G401 (cell line): ENCODE results near the gene CARS1. TPM values are rescaled to one million over a fixed set of nuclear protein-coding genes. Genes with fewer than 3 reads are reported as not detected.

Experiments
- DNase-seq: peaks from one replicate; pipeline ENCODE4 v3.0.0-alpha.2; 2015; ENCODE audit warnings: low spot score
- in situ Hi-C: cut with HindIII; loops from 2 replicates; pipeline ENCODE4 v1.10.0; 2016; ENCODE audit warnings: low sequenced_read_pairs, mixed read lengths
- total RNA-seq: library from RNA; depleted of rRNA; stranded (reverse); fragments of >200 nt; shearing (Covaris generic); gene quantifications from 2 replicates; pipeline ENCODE4 v1.2.3, GENCODE V29; 2014

CARS1 gene
- total RNA-seq, 1 experiment from 2014 or later = 24.0 TPM

DNA sequence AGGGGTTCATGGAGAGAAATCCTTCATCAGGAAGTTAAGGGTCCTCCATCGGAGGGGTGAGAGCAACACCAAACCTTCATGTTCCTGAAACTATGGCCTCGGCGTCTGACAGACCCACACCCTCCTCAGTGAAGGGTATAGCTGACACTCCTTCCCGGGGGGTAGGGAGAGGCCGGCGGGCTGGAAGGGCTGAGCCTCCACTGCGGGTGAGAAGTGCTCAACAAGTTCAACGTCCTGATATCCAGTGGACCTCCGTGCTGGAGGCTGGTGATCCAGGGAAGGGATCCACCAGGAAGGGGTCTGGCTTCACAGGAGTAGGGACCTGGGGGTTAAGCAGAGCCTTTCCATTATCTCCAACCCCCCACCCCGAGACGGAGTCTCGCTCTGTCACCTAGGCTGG, 12.3 kb downstream of the CARS1 start:
- in situ Hi-C loops = no loop called here
- no peak for DNase-seq

DNA sequence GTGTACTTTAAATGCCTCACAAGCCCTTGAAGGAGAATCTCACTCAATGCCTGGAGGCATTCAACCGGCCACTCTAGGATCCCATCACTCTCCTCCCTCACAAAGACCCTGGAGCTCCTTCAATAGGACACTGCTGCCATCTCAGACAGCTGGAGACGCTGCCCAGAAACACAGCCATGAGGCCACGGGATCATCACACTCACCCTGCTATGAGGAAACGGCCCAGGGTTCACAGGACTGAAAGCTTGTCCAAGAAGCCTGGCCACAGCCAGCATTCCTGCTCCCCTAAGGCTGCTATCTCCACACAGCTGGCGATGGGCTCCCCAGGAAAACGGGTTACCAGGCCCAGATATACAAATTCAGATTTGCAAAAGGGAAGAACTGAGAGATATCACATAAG, 13.2 kb downstream of the CARS1 start:
- DNase-seq = no peak
- in situ Hi-C loops = no loop called here

- in situ Hi-C loops = no loop called here
- DNase-seq = peak; percentile 92
Observed at GRCh38 chr11:3043315-3043871, 13.8 kb downstream of the CARS1 start.

DNA sequence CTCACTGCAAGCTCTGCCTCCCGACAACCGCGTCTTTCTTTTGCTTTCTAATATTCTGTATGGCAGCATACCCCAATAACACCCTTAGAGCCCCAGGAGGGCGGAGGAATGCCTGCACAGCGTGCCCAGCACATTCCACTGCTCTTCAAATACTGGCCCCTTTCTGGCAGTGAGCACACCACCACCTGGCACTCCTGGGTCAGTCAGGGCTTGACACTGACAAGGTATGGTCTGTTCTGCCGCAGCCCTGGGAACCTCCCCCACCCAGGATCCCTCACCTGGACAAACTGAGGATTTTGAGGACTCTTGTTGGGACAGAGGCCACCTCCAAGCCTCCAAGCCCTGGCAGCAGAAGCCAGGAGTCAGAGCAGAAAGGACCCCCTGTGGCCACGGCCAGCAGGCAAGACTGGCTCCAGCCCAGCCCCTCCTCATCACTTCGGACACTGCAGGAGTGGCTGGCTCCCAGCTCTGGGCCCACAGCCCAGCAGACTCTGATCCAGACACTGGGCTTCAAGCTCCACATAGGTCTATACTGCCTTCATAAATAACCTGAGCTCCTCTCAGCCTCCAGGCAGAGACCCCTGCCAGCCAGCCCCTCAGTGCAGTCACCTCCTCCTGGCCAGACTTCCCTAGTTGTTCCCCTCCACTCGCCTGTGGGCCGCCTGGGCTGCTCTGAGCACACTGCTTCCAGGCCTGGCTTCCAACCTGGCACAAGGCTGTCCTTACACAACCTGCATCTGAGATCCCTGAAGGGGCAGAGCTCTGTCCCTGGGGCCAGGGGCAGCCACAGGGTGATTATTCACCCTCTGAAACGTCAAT, 14.5 kb downstream of the CARS1 start:
- in situ Hi-C loops = no loop called here
- DNase-seq = peak; percentile 82

- DNase-seq = no peak
- in situ Hi-C loops = no loop called here
Observed at GRCh38 chr11:3041699-3042441, 15.4 kb downstream of the CARS1 start.

DNA sequence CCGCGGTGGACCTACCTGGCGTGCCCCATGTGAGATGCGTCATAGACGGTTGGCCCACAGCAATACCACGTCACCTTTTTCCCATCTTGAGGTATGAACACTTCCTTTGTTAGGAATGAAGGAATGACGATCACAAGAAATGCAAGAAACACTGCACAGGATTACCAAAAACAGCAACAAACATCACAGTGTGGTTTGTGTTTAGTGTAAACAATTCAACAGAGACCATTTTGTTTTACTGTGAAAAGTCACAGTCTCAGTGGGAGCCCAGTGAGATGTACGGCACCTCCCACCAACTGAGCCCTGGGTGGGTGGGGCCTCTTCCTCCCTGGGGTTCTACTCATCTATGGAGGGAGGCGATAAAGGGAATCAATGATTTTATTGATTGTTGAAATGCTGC, 16.3 kb downstream of the CARS1 start:
- no peak for DNase-seq
- in situ Hi-C loops = no loop called here

- in situ Hi-C loops = no loop called here
- no peak for DNase-seq
Observed at GRCh38 chr11:3037945-3038271, 19.3 kb downstream of the CARS1 start.

GRCh38 chr11:3037040-3037944, 19.9 kb downstream of the CARS1 start:
- peak; percentile 57 for DNase-seq
- in situ Hi-C loops = no loop called here

GRCh38 chr11:3036419-3036818, 20.8 kb downstream of the CARS1 start:
- in situ Hi-C loops = no loop called here
- DNase-seq = no peak

GRCh38 chr11:3035333-3035732, 21.9 kb downstream of the CARS1 start:
- in situ Hi-C loops = no loop called here
- DNase-seq = no peak

GRCh38 chr11:3030289-3031070, 26.7 kb downstream of the CARS1 start:
- in situ Hi-C loops = no loop called here
- no peak for DNase-seq

DNA sequence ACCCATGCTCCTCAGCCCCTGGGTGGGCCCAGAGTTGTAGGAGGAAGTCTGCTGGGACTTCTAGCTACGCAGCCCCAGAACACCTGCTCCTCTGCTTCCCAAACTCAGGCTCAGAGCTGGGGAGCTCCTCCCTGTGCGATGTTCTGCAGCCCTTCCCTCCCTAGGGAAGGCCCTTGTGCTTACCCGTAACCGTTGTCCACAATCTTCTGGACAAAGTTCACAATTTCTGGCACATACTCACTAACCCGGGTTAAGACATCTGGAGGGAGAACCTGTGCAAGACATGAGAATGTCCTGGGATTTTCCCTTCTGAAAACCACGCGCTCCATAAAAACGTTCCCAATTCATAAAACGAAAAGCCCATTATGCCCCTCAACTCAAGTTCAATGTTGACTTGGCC, 28.4 kb downstream of the CARS1 start:
- DNase-seq = no peak
- in situ Hi-C loops = no loop called here

DNA sequence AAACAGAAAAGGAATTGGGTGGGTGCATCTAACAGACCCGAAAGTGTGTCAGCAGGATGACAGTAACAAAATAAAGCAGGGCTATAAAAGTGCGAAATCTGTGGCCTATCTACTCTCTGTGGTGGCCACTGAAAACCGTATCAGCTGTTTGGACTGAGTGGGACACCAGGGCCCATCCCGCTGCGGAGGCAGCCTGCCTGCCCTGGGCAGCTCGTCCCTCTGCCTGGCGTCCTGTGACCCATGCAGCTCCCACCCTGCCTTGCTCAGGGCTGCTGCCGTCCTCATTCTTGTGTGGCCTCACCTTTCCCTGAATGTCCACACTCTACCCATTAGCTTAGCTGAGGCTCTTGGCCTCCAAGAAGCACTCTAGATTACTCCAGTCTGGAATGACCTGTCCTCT, 30.4 kb downstream of the CARS1 start:
- in situ Hi-C loops = no loop called here
- DNase-seq = no peak

DNA sequence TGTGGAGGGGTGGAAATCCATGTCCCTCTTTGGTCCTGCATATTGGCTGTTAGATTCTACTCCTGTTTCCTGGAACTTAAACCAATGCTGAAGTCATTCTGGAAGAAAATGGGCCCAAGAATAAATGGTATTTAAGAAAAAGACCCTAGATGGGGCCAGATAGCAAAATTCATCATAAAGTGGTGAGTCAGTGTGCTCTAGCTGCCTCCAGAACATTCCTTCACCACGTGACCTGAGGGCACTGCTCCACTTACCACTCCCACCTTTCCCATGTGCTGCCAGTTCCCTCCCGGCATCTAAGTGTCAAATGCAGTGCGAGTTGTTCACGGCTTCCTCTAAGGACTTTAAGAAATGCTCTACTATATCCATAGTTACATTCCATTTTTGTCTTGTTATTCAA, 34.2 kb downstream of the CARS1 start:
- DNase-seq = no peak
- in situ Hi-C loops = no loop called here

DNA sequence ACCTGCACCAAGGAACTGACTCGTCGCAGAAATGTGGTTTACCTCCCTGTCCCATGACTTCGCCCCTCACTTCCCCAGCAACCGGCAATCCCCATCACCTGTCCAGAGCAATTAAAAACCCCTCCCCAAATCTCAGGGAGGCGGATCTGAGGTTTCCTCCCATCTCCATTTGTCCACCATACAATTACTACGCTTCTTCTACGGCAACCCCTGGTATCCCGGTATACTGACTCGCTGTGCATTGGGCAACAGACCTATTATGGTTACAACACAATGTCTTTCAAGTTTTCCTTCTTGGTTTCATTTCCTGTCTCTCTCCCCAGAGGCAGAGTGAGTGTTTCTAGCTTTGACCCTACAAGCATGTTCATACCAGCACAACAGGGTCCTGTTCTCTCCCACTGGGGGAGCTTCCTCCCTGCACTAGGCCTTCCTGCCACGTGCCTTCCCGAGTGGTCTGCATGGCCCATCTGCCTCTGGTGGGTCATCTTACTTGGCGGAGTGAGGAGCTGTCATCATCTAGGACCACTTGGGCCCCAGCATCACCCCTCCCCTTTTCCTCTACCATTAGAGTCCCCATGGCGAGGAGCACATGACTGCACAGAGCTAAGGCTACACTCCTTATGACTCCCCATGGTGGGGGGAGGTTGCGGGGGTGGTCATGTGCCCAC, 34.8 kb downstream of the CARS1 start:
- DNase-seq = no peak
- in situ Hi-C loops = no loop called here

DNA sequence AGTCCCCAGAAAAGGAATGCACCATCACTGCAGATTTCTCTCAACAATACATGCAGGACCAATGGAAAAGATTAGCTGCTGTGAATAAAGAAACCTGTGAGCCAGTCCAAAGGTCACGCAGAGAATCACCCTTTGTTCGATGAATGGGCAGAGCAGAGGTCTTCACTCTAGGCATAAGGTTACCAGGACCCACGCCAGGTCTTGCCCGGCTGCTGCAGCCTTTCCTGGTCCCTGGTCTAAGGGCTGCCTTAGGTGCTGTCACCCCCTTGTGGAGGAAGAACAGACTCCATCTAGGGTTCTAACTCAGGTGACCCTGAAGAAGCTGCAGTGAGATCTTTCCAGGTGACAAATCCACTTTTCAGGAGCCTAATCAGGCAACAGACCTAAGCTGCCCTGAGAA, 36.1 kb downstream of the CARS1 start:
- peak; percentile 21 for DNase-seq
- in situ Hi-C loops = no loop called here

GRCh38 chr11:3020011-3020410, 37.2 kb downstream of the CARS1 start:
- in situ Hi-C loops = no loop called here

GRCh38 chr11:3018596-3018995, 38.6 kb downstream of the CARS1 start:
- in situ Hi-C loops = no loop called here

More at GRCh38 chr11:3020011-3020410, 37.2 kb downstream of the CARS1 start:
- DNase-seq = no peak

More at GRCh38 chr11:3018596-3018995, 38.6 kb downstream of the CARS1 start:
- no peak for DNase-seq
